Gastrocnemius medialis (tissue), 4 donors: ENCODE measurements around the gene SEPTIN3.

ENCODE experiments used
- POLR2A ChIP-seq, 2 donors: fragments of 450-650 bp; IDR thresholded peaks; one replicate each; pipeline ENCODE4 v1.6.1; 2017; ENCODE audit warnings: antibody characterized with exemption in 2 of 2, mild to moderate bottlenecking in 2 of 2, moderate library complexity in 2 of 2
- TF ChIP-seq, protein P1 (sequence below), 5 experiments: fragments of 450-650 bp in 3 of 5; fragments of 200-600 bp in 2 of 5; sonication (generic) in 2 of 5; IDR thresholded peaks in 4 of 5; conservative IDR thresholded peaks in 1 of 5; 1 replicate in 4 of 5; 2 replicates in 1 of 5; pipeline ENCODE4 v1.5.1; 2016 to 2019; ENCODE audit warnings: antibody characterized with exemption in 5 of 5, mild to moderate bottlenecking in 3 of 5, moderate library complexity in 3 of 5

DNA sequence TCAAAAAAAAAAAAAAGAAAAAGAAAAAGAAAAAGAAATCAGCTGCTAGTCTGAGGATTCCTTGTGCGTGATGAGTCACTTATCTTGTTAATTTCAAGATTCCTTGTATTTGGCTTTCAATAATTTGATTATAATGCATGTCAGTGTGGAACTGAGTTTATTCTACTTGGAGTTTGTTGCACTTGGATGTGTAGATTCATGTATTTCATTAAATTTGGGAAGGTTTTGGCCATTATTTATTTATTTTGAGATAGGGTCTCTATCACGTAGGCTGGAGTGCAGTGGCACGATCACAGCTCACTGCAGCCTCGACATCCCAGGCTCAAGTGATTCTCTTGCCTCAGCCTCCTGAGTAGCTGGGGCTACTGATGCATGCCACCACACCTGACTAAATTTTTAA, 44.1 kb downstream of the SEPTIN3 start:
- no peak for TF ChIP-seq POLR2A (IDR thresholded peaks at IDR 0.05)
- TF ChIP-seq, protein P1, sequence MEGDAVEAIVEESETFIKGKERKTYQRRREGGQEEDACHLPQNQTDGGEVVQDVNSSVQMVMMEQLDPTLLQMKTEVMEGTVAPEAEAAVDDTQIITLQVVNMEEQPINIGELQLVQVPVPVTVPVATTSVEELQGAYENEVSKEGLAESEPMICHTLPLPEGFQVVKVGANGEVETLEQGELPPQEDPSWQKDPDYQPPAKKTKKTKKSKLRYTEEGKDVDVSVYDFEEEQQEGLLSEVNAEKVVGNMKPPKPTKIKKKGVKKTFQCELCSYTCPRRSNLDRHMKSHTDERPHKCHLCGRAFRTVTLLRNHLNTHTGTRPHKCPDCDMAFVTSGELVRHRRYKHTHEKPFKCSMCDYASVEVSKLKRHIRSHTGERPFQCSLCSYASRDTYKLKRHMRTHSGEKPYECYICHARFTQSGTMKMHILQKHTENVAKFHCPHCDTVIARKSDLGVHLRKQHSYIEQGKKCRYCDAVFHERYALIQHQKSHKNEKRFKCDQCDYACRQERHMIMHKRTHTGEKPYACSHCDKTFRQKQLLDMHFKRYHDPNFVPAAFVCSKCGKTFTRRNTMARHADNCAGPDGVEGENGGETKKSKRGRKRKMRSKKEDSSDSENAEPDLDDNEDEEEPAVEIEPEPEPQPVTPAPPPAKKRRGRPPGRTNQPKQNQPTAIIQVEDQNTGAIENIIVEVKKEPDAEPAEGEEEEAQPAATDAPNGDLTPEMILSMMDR (IDR thresholded peaks at IDR 0.05 in 4 of 5, conservative IDR thresholded peaks at IDR 0.05 in 1 of 5): no peak
